H1 (cell line): ENCODE results near the gene THAP10. TPM values are rescaled to one million over a fixed set of nuclear protein-coding genes. Genes with fewer than 3 reads are reported as not detected.

Source experiments
- CTCF ChIA-PET: fragments of 300-600 bp; sonication (Branson Sonifier 250); formaldehyde crosslinking; loops from one replicate; lab custom pipeline; 2021; ENCODE audit not compliant: partially characterized antibody; lab: Charles Lee
- POLR2A ChIA-PET: fragments of 300-600 bp; sonication (Branson Sonifier 250); formaldehyde crosslinking; loops from one replicate; lab custom pipeline; 2021; ENCODE audit warnings: inconsistent platforms; ENCODE audit not compliant: partially characterized antibody; lab: Charles Lee
- DNase-seq, 2 experiments: peaks; one replicate each; pipeline versions ENCODE4 v3.0.0 to v3.0.0-alpha.2; 2010 to 2022; ENCODE audit warnings: low spot score in 2 of 2, low read depth in 1 of 2, mixed read lengths in 1 of 2
- FAIRE-seq: peaks from 2 replicates; lab custom pipeline; 2011; peaks lifted over from hg19 to GRCh38; lab: Jason Lieb, UNC
- H2AFZ ChIP-seq: 2 replicates; pipeline ENCODE4 v1.8.1; 2012; ENCODE audit warnings: low read length, inconsistent platforms
- H2AK5ac ChIP-seq: 2 replicates; pipeline ENCODE4 v1.6.1; 2013; ENCODE audit warnings: low read depth, low read length
- H2BK120ac ChIP-seq: replicated peaks from 2 replicates; pipeline ENCODE3; 2013; ENCODE audit warnings: low read depth, low read length, inconsistent platforms
- H2BK12ac ChIP-seq: 2 replicates; pipeline ENCODE4 v1.6.1; 2013; ENCODE audit warnings: low read depth, low read length
- H2BK15ac ChIP-seq: 2 replicates; pipeline ENCODE4 v1.6.1; 2013; ENCODE audit warnings: low read length
- H2BK20ac ChIP-seq: 2 replicates; pipeline ENCODE4 v1.6.1; 2013; ENCODE audit warnings: low read length
- H2BK5ac ChIP-seq: 2 replicates; pipeline ENCODE4 v1.6.1; 2013; ENCODE audit warnings: low read depth, low read length
- H3K14ac ChIP-seq: 2 replicates; pipeline ENCODE4 v1.6.1; 2013; ENCODE audit warnings: inconsistent platforms; ENCODE audit not compliant: insufficient read length
- H3K18ac ChIP-seq: 2 replicates; pipeline ENCODE4 v1.6.1; 2013; ENCODE audit warnings: low read length; ENCODE audit errors: extremely low read depth
- H3K23ac ChIP-seq: 2 replicates; pipeline ENCODE4 v1.6.1; 2013; ENCODE audit warnings: inconsistent platforms; ENCODE audit not compliant: insufficient read length
- H3K23me2 ChIP-seq: 2 replicates; pipeline ENCODE4 v1.6.1; 2013; ENCODE audit warnings: low read depth, low read length
- H3K27ac ChIP-seq: 2 replicates; pipeline ENCODE4 v1.6.1; 2011; ENCODE audit warnings: low read depth, low read length, inconsistent platforms
- H3K27me3 ChIP-seq, 4 experiments: replicated peaks in 1 of 4; 1 replicate in 1 of 4; 2 replicates in 3 of 4; pipeline versions ENCODE4 v1.6.1 to v1.8.1; 2011 to 2013; ENCODE audit warnings: low read length in 3 of 4, mild to moderate bottlenecking in 3 of 4, inconsistent platforms in 2 of 4, mixed read lengths in 2 of 4, moderate library complexity in 1 of 4; ENCODE audit not compliant: control insufficient read depth in 3 of 4, insufficient read depth in 3 of 4; ENCODE audit errors: extremely low read depth in 1 of 4
- H3K36me3 ChIP-seq, 4 experiments: 2 replicates each; pipeline versions ENCODE4 v1.6.1 to v1.8.1; 2011 to 2013; ENCODE audit warnings: mild to moderate bottlenecking in 4 of 4, low read length in 3 of 4, moderate library complexity in 2 of 4, control low read depth in 1 of 4, inconsistent platforms in 1 of 4; ENCODE audit not compliant: insufficient read depth in 4 of 4, control insufficient read depth in 2 of 4
- H3K4ac ChIP-seq: replicated peaks from 2 replicates; pipeline ENCODE3; 2013; ENCODE audit warnings: low read length, low read depth, mixed read lengths, inconsistent platforms; ENCODE audit not compliant: insufficient read length
- H3K4me1 ChIP-seq, 4 experiments: replicated peaks in 1 of 4; 1 replicate in 1 of 4; 2 replicates in 3 of 4; pipeline versions ENCODE4 v1.6.1 to v1.8.1; 2011 to 2013; ENCODE audit warnings: low read length in 3 of 4, inconsistent platforms in 2 of 4, mixed read lengths in 1 of 4; ENCODE audit not compliant: insufficient read depth in 4 of 4, control insufficient read depth in 3 of 4
- H3K4me2 ChIP-seq, 2 experiments: 2 replicates each; pipeline versions ENCODE4 v1.6.1 to v1.8.1; 2011 to 2013; ENCODE audit warnings: low read depth in 2 of 2, low read length in 2 of 2, control low read depth in 1 of 2, inconsistent platforms in 1 of 2, mild to moderate bottlenecking in 1 of 2; ENCODE audit not compliant: insufficient read depth in 1 of 2
- H3K4me3 ChIP-seq, 4 experiments: fragments of 200-600, 300-600 bp in 1 of 4; sonication (generic), shearing (Covaris generic), sonication (Bioruptor Twin) in 1 of 4; 2 replicates each; pipeline versions ENCODE4 v1.5.1 to v1.8.1; 2011 to 2016; ENCODE audit warnings: low read length in 4 of 4, low read depth in 3 of 4, control low read depth in 2 of 4, inconsistent platforms in 2 of 4, mild to moderate bottlenecking in 2 of 4, mixed read lengths in 1 of 4, moderate library complexity in 1 of 4; ENCODE audit not compliant: insufficient read depth in 2 of 4; ENCODE audit errors: extremely low read depth in 1 of 4
- H3K56ac ChIP-seq: replicated peaks from 2 replicates; pipeline ENCODE3; 2013; ENCODE audit warnings: low read depth, mild to moderate bottlenecking, mixed read lengths, low read length, inconsistent platforms; ENCODE audit not compliant: insufficient read length
- H3K79me1 ChIP-seq: 2 replicates; pipeline ENCODE4 v1.6.1; 2013; ENCODE audit warnings: low read depth, low read length, control low read depth
- H3K79me2 ChIP-seq, 2 experiments: 2 replicates each; pipeline versions ENCODE4 v1.6.1 to v1.8.1; 2012 to 2013; ENCODE audit warnings: low read length in 2 of 2, mild to moderate bottlenecking in 2 of 2, inconsistent platforms in 1 of 2; ENCODE audit not compliant: insufficient read depth in 2 of 2, control insufficient read depth in 1 of 2
- H3K9ac ChIP-seq, 4 experiments: replicated peaks in 1 of 4; 1 replicate in 1 of 4; 2 replicates in 3 of 4; pipeline versions ENCODE4 v1.6.1 to v1.8.1; 2011 to 2013; ENCODE audit warnings: low read depth in 3 of 4, low read length in 3 of 4, control low read depth in 2 of 4, mild to moderate bottlenecking in 2 of 4, moderate library complexity in 2 of 4, inconsistent platforms in 1 of 4; ENCODE audit errors: extremely low read depth in 1 of 4
- H3K9me3 ChIP-seq, 2 experiments: 2 replicates each; pipeline versions ENCODE4 v1.6.1 to v1.8.1; 2012 to 2013; ENCODE audit warnings: mild to moderate bottlenecking in 2 of 2, moderate library complexity in 2 of 2, control low read depth in 1 of 2, inconsistent platforms in 1 of 2, low read depth in 1 of 2, low read length in 1 of 2, mixed read lengths in 1 of 2; ENCODE audit not compliant: insufficient read depth in 2 of 2
- H4K20me1 ChIP-seq, 2 experiments: replicated peaks in 1 of 2; 2 replicates each; pipeline versions ENCODE3 to v1.8.1; 2011 to 2013; ENCODE audit warnings: inconsistent platforms in 2 of 2, low read length in 2 of 2, mild to moderate bottlenecking in 1 of 2; ENCODE audit not compliant: insufficient read depth in 2 of 2, control insufficient read depth in 1 of 2
- H4K5ac ChIP-seq: 2 replicates; pipeline ENCODE4 v1.6.1; 2013; ENCODE audit warnings: low read length, low read depth, mixed read lengths, inconsistent platforms; ENCODE audit not compliant: insufficient read length
- H4K8ac ChIP-seq: 2 replicates; pipeline ENCODE4 v1.8.0; 2013; ENCODE audit warnings: mild to moderate bottlenecking, moderate library complexity, low read length, inconsistent platforms; ENCODE audit not compliant: insufficient read depth; ENCODE audit errors: extremely low read depth
- H4K91ac ChIP-seq: replicated peaks from 2 replicates; pipeline ENCODE3; 2013; ENCODE audit warnings: low read length, mixed read lengths, inconsistent platforms; ENCODE audit not compliant: insufficient read length
- BRCA1 ChIP-seq: IDR thresholded peaks from 2 replicates; pipeline ENCODE4 v1.6.1; 2012; ENCODE audit warnings: low read depth, low read length, improper control_type of control experiment
- CBX8 ChIP-seq: fragments of 300-800, 300-1000 bp; sonication (generic); IDR thresholded peaks from 2 replicates; pipeline ENCODE4 v1.7.1; 2016; ENCODE audit warnings: low read depth, low read length, borderline replicate concordance
- CHD1 ChIP-seq: IDR thresholded peaks from 2 replicates; pipeline ENCODE4 v1.6.1; 2012; ENCODE audit warnings: low read depth, low read length, improper control_type of control experiment
- CHD2 ChIP-seq: IDR thresholded peaks from 2 replicates; pipeline ENCODE4 v1.6.1; 2012; ENCODE audit warnings: low read length, improper control_type of control experiment
- CREB1 ChIP-seq: IDR thresholded peaks from 2 replicates; pipeline ENCODE4 v1.6.1; 2012; ENCODE audit warnings: inconsistent platforms
- EZH2 ChIP-seq: fragments of 200-600 bp; sonication (generic); IDR thresholded peaks from 2 replicates; pipeline ENCODE4 v1.7.1; 2012; ENCODE audit warnings: low read depth, mild to moderate bottlenecking, moderate library complexity, low read length, inconsistent platforms; ENCODE audit not compliant: severe bottlenecking
- KDM1A ChIP-seq: fragments of 200-600, 300-600 bp; sonication (generic); IDR thresholded peaks from 2 replicates; pipeline ENCODE4 v1.7.1; 2016; ENCODE audit warnings: mild to moderate bottlenecking, low read length, borderline replicate concordance
- KDM4A ChIP-seq: IDR thresholded peaks from one replicate; pipeline ENCODE4 v1.7.1; 2012; ENCODE audit warnings: low read depth, mild to moderate bottlenecking, moderate library complexity, low read length, inconsistent platforms; ENCODE audit not compliant: severe bottlenecking
- RBBP5 ChIP-seq: IDR thresholded peaks from 2 replicates; pipeline ENCODE4 v1.7.1; 2012; ENCODE audit warnings: low read depth, mild to moderate bottlenecking, inconsistent platforms, low read length, moderate library complexity, borderline replicate concordance
- TBP ChIP-seq: IDR thresholded peaks from 2 replicates; pipeline ENCODE4 v1.6.1; 2011; ENCODE audit warnings: low read depth, low read length, improper control_type of control experiment
- WGBS, 2 experiments: shearing (Covaris generic) in 1 of 2; methylation state at CpG; one replicate each; pipeline versions ENCODE4 v1.1.6 to v1.1.7; 2013 to 2015; ENCODE audit warnings: low lambda C conversion rate in 2 of 2, mixed read lengths in 2 of 2, inconsistent platforms in 1 of 2, low coverage in 1 of 2, missing lambda C conversion rate in 1 of 2; ENCODE audit not compliant: insufficient replicate concordance in 2 of 2, insufficient coverage in 1 of 2, insufficient read length in 1 of 2; ENCODE audit errors: extremely low coverage in 1 of 2, missing lambda C conversion rate in 1 of 2; 5-methylcytosine and 5-hydroxymethylcytosine counted together
- polyA plus RNA-seq, 7 experiments: library from polyadenylated mRNA; depleted of rRNA in 3 of 7; stranded (reverse) in 5 of 7; unstranded in 2 of 7; fragments of >200 nt in 5 of 7; fragments of 200-250 nt in 2 of 7; gene quantifications; 1 replicate in 5 of 7; 2 replicates in 1 of 7; 4 replicates in 1 of 7; pipeline versions ENCODE4 v1.2.1 to v1.2.3, GENCODE V29; 2011 to 2013; ENCODE audit warnings: missing spikeins in 2 of 7, mixed read lengths in 2 of 7
- total RNA-seq: library from RNA; stranded (reverse); fragmentation: NEBNext Ultra II Directional; extraction: Animal tissue kit (Norgen Biotek cat#: 25700); gene quantifications from 2 replicates; pipeline ENCODE4 v1.2.1, GENCODE V29; 2021

The THAP10 gene
- total and polyA plus RNA-seq, 2 of the 8 experiments (the other 6 are each of a cell fraction or from before 2014, with no cell fraction given) = 2.8 to 4.5 TPM

DNA sequence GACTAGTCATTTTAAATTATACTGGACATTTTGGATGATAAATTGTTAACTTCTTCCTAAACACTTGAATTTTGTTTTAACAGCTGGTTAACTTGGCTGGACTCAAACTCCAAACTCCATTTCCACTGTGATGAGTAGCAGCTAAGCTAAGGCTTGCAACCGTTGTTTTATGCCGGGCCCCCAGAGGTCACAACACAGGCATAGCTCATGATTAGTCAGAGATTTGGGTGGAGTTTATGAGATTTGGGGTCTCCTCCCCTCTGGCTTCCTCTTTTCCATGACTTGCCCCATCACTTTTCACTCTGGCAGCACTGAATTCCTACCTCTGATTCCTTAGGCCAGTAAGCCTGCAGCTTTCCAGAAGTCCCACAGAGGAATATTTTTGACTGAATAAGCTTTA is 12.8 kb downstream of the THAP10 start:
- no peaks in the 10 kb centered on the region for H3K4me1 ChIP-seq
- H2BK120ac ChIP-seq = no peak overlapping the region
- H3K18ac ChIP-seq = no peak overlapping the region
- no peak overlapping the region for H2BK12ac ChIP-seq
- no peak overlapping the region for H3K4ac ChIP-seq
- H3K56ac ChIP-seq = no peak overlapping the region
- H4K20me1 ChIP-seq = no peaks in the 10 kb centered on the region
- no peaks in the 10 kb centered on the region for H3K9me3 ChIP-seq
- no peak overlapping the region for H3K14ac ChIP-seq
- H2BK20ac ChIP-seq = no peak overlapping the region
- TF ChIP-seq RBBP5 (no peak), CHD2 (no peak), CREB1 (no peak), CHD1 (no peak), BRCA1 (no peak), KDM1A (no peak), EZH2 (no peak), CBX8 (no peak), TBP (no peak), KDM4A (no peak)
- FAIRE-seq = no peak
- no peak overlapping the region for H2BK15ac ChIP-seq
- H4K8ac ChIP-seq = no peak overlapping the region
- no peak overlapping the region for H4K91ac ChIP-seq
- CTCF ChIA-PET = interaction anchor here (0.5 to 1.5 kb wide), 5 partner anchors 10 to 317 kb away, joined by 3 to 5 read pairs (median 3); no protein-coding TSS in a partner anchor
- H2AK5ac ChIP-seq = no peak overlapping the region
- no peak overlapping the region for H3K23ac ChIP-seq
- WGBS, 2 experiments = 93% methylated on average over 2 of the region's 2 CpGs; no CpG with 5 or more reads in 1 of the 2 experiments
- H3K4me3 ChIP-seq = no peak overlapping the region
- no peak overlapping the region for H3K9ac ChIP-seq
- no peak overlapping the region for H2AFZ ChIP-seq
- H3K23me2 ChIP-seq = no peaks in the 10 kb centered on the region
- no peak overlapping the region for H2BK5ac ChIP-seq
- H3K27me3 ChIP-seq = no peaks in the 10 kb centered on the region
- no peak overlapping the region for H4K5ac ChIP-seq
- H3K79me1 ChIP-seq = no peaks in the 10 kb centered on the region
- H3K27ac ChIP-seq = no peak overlapping the region
- DNase-seq = no peak
- H3K36me3 ChIP-seq = no peaks in the 10 kb centered on the region
- H3K79me2 ChIP-seq = no peaks in the 10 kb centered on the region
- H3K4me2 ChIP-seq = no peak overlapping the region
- POLR2A ChIA-PET = no interaction called here
